ENCODE results near the gene CDKN2A.

CDKN2A gene

GRCh38 chr9:22036866-22037626 lies 42.9 kb upstream of the CDKN2A start:
- TF ChIP-seq CTCF (IDR thresholded peaks at IDR 0.05; ENCODE audit: low read depth, low read length): no peak
- no peak overlapping the region for H3K4me3 ChIP-seq (ENCODE audit: low read depth, low read length)

GRCh38 chr9:22035591-22036011 lies 41.4 kb upstream of the CDKN2A start:
- no peak overlapping the region for H3K4me3 ChIP-seq (ENCODE audit: low read depth, low read length)
- no peak for TF ChIP-seq CTCF (IDR thresholded peaks at IDR 0.05; ENCODE audit: low read depth, low read length)

- no peak overlapping the region for H3K4me3 ChIP-seq (ENCODE audit: low read depth, low read length)
- no peak for TF ChIP-seq CTCF (IDR thresholded peaks at IDR 0.05; ENCODE audit: low read depth, low read length)
Measured at GRCh38 chr9:22033012-22033630, 38.9 kb upstream of the CDKN2A start.

- no peak overlapping the region for H3K4me3 ChIP-seq (ENCODE audit: low read depth, low read length)
- TF ChIP-seq CTCF (IDR thresholded peaks at IDR 0.05; ENCODE audit: low read depth, low read length): no peak
Measured at GRCh38 chr9:22031655-22032411, 37.6 kb upstream of the CDKN2A start.

GRCh38 chr9:22030101-22030598 lies 36.0 kb upstream of the CDKN2A start:
- H3K4me3 ChIP-seq (ENCODE audit: low read depth, low read length): no peak overlapping the region
- no peak for TF ChIP-seq CTCF (IDR thresholded peaks at IDR 0.05; ENCODE audit: low read depth, low read length)

- H3K4me3 ChIP-seq (ENCODE audit: low read depth, low read length): no peak overlapping the region
- TF ChIP-seq CTCF (IDR thresholded peaks at IDR 0.05; ENCODE audit: low read depth, low read length): no peak
Measured at GRCh38 chr9:22029231-22029630, 35.0 kb upstream of the CDKN2A start.
